Gastroesophageal sphincter (tissue), 3 donors: ENCODE measurements around the gene OXER1.

Experiments used
- POLR2AphosphoS5 ChIP-seq: sonication (generic); formaldehyde crosslinking; IDR thresholded peaks from one replicate; pipeline ENCODE4 v1.6.1; 2017; ENCODE audit warnings: antibody characterized with exemption
- TF ChIP-seq, protein P1 (sequence below), 4 experiments: fragments of 200-600 bp in 2 of 4; fragments of 450-650 bp in 2 of 4; sonication (generic) in 1 of 4; IDR thresholded peaks; one replicate each; pipeline ENCODE4 v1.5.1; 2017 to 2019; ENCODE audit warnings: antibody characterized with exemption in 4 of 4, mild to moderate bottlenecking in 2 of 4, moderate library complexity in 2 of 4

DNA sequence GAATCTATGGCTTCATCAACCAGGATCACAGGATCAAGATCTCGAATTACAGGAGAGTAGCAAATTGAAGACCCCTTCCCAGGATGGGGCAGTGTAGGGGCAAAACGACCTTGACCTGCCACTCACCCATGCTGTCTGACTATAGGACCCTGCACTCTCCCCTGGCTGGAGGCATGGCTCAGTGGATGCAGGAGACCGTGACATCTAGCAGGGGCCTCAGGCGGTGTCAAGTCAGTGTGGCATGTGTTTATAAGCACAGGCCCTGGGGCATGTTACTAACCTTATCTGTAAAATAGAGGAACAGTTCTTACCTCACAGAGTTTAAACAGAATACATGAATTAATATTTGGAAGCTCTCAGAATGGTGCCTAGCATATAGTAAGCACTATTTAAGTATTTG is 24.9 kb upstream of the OXER1 start:
- TF ChIP-seq, protein P1, sequence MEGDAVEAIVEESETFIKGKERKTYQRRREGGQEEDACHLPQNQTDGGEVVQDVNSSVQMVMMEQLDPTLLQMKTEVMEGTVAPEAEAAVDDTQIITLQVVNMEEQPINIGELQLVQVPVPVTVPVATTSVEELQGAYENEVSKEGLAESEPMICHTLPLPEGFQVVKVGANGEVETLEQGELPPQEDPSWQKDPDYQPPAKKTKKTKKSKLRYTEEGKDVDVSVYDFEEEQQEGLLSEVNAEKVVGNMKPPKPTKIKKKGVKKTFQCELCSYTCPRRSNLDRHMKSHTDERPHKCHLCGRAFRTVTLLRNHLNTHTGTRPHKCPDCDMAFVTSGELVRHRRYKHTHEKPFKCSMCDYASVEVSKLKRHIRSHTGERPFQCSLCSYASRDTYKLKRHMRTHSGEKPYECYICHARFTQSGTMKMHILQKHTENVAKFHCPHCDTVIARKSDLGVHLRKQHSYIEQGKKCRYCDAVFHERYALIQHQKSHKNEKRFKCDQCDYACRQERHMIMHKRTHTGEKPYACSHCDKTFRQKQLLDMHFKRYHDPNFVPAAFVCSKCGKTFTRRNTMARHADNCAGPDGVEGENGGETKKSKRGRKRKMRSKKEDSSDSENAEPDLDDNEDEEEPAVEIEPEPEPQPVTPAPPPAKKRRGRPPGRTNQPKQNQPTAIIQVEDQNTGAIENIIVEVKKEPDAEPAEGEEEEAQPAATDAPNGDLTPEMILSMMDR (IDR thresholded peaks at IDR 0.05), result no peak
- no peak for TF ChIP-seq POLR2AphosphoS5
